ENCODE measurements around the gene ANKZF1. TPM values are rescaled to one million over a fixed set of nuclear protein-coding genes. Genes with fewer than 3 reads are reported as not detected.

ANKZF1 gene
- total RNA-seq, 2 experiments from 2014 or later = 89.4 to 105 TPM

DNA sequence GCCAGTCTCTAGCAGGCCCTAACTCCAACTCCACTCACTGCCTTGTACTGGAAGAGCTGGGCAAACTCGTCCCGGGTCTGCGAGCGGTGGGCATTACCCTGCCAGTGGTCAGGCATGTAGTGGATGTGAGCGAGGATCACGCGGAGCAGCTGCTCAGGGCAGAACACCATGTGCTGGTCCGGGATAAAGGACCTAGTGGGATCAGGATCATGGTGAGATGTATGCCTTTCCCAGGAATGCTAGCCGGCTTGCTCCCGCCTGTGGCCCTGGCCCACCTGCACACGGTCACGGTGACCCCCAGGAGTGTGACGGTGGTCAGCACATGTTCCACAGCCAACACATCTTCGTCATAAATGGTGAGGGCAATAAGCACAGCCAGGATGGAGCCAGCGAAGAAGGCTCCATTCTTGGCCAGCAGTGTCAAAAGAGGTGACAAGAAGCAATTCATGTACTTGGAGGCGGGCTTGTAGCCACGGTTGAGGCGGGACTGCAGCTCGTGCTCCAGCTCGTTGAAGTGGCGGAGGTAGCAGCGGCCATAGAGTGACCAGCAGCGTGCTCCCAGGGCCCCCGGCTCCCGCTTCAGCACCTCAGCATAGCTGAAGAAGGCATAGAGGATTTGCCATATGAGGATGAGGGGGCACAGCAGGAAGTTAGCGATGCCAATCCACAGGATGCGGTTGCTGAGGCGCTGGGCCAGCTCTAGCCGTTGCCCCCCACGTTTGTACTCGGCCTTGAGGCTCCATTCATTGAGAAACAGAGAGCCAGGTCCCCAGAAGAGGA is 5.6 kb upstream of the ANKZF1 start:
- Mint-ChIP-seq H3K9me3 (ENCODE audit: low read depth) (no peaks in the 10 kb centered on the region), H3K27me3 (no peaks in the 10 kb centered on the region), H3K4me1 (peaks cover 34% of the 10 kb centered on the region), H3K27ac (no peak overlapping the region), H3K4me3 (no peak overlapping the region), H3K36me3 (peaks cover 37% of the 10 kb centered on the region)
- DNase-seq (no peak), ATAC-seq (no peak)
- CTCF ChIA-PET = no interaction called here

- no peak overlapping the region for H3K4me3 Mint-ChIP-seq
- CTCF ChIA-PET = no interaction called here
- peak overlapping the region; percentile 24 for H3K27ac Mint-ChIP-seq
- ATAC-seq (no peak), DNase-seq (no peak)
- H3K36me3 Mint-ChIP-seq = peaks cover 36% of the 10 kb centered on the region
- peaks cover 35% of the 10 kb centered on the region for H3K4me1 Mint-ChIP-seq
- no peaks in the 10 kb centered on the region for H3K9me3 Mint-ChIP-seq (ENCODE audit: low read depth)
- no peaks in the 10 kb centered on the region for H3K27me3 Mint-ChIP-seq
Measured at GRCh38 chr2:219225350-219225749, 4.3 kb upstream of the ANKZF1 start.

DNA sequence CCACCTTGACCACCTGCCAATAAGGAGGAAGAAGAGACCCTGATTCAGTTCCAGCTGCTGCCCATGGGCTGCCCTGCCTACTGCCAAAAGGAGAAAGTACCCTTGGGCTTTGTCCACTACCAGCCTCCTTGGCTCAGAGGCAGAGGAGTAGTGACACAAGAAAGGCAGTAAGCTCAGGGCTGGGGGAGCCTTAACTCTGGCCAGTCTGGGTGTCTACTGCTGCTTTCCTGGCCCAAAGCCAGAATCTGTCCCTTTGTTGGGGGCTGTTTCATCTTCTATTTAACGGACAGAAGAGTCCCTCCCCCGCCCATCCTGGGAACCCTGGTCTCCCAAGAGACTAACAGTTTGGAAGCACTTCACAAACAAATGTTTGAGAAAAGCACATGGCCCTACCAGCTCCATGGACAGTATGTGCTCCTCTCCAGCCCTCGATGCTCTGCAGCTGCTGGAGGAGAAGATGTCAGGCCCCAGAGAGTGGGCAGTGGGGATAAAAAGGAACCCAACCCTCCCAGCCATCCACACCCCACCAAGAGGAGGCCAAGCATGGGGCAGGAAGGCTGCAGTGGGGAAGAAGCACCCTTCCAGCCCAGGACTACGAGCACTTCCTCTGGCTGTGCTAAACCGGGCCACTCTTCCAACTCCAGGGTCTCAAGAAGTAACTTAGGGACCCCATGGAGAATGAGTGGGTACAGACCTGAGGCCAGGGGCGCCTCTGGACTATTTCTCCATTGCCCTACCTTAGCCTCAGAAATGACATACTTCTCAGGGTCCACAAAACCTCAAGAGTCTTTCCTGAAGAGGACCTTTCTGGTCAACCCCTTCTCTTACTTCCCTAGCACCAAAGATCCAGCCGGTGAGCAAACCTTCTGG is 1.3 kb upstream of the ANKZF1 start:
- peaks cover 61% of the 10 kb centered on the region for H3K4me1 Mint-ChIP-seq
- H3K9me3 Mint-ChIP-seq (ENCODE audit: low read depth) = no peaks in the 10 kb centered on the region
- ATAC-seq (no peak), DNase-seq (no peak)
- H3K36me3 Mint-ChIP-seq = peaks cover 51% of the 10 kb centered on the region
- no peaks in the 10 kb centered on the region for H3K27me3 Mint-ChIP-seq
- H3K4me3 Mint-ChIP-seq = peak overlapping the region; percentile 98
- CTCF ChIA-PET = interaction anchor here (1.1 to 3.3 kb wide), 14 partner anchors 11 to 381 kb away, joined by 3 to 24 read pairs (median 7); partner anchors contain the start of genes ABCB6, GLB1L, STK16 and TUBA4B
- peak overlapping the region; percentile 81 for H3K27ac Mint-ChIP-seq

GRCh38 chr2:219228911-219229304 is 698 bp upstream of the ANKZF1 start:
- CTCF ChIA-PET = interaction anchor here (1.0 to 3.3 kb wide), 14 partner anchors 11 to 382 kb away, joined by 3 to 24 read pairs (median 8); partner anchors contain the start of genes ABCB6, CNPPD1, GLB1L and STK16
- DNase-seq (no peak), ATAC-seq (no peak)
- H3K4me3 Mint-ChIP-seq = peak overlapping the region; percentile 98
- peaks cover 65% of the 10 kb centered on the region for H3K4me1 Mint-ChIP-seq
- H3K27ac Mint-ChIP-seq = peak overlapping the region; percentile 81
- H3K9me3 Mint-ChIP-seq (ENCODE audit: low read depth) = no peaks in the 10 kb centered on the region
- no peaks in the 10 kb centered on the region for H3K27me3 Mint-ChIP-seq
- H3K36me3 Mint-ChIP-seq = peaks cover 52% of the 10 kb centered on the region

DNA sequence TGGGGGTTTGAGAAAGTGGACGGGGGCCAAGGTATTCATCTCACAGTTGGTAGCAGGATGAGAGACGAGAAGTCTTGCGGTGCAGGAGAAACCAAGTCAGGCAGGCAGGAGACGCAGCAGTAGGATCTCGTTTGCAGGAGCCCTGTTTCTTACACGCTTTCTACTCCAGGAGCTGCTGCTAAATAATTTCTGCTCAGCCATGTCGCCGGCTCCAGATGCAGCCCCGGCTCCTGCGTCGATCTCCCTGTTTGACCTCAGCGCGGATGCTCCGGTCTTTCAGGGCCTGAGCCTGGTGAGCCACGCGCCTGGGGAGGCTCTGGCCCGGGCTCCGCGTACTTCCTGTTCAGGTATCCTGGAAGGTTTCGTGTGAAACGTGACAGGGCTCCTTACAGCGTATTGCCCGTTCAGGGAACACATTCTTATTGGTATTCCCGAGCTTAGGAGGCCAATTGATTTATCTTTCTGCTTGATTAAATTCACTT is 494 bp downstream of the ANKZF1 start:
- Mint-ChIP-seq H3K36me3 (peaks cover 51% of the 10 kb centered on the region), H3K4me3 (peak overlapping the region; percentile 98), H3K4me1 (peaks cover 63% of the 10 kb centered on the region), H3K27ac (peak overlapping the region; percentile 95), H3K9me3 (ENCODE audit: low read depth) (no peaks in the 10 kb centered on the region), H3K27me3 (no peaks in the 10 kb centered on the region)
- peak; percentile 73 for DNase-seq
- CTCF ChIA-PET = interaction anchor here (0.7 to 3.3 kb wide), 17 partner anchors 9 to 70 kb away, joined by 3 to 24 read pairs (median 8); partner anchors contain the start of genes ABCB6, GLB1L, NHEJ1 and STK16
- ATAC-seq = peak; percentile 14

DNA sequence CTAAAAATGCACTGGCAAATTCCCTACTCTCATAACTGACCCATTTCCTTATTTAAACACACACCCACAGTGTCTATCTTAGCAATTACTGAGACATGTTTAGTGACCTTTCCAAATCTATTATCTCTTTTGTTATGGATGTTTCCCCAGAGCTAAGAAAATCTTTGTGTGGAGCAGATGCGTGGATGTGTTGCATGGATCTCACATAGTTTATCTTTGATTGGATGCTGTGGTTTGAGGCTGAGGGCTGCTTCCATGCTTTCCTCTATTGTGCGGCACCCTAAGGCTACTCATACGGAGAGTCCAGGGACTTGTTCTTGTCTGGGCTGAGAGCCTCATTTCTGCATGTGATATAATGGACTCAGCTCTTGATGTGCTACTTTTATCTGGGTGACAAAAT is 4.7 kb downstream of the ANKZF1 start:
- CTCF ChIA-PET = interaction anchor here (0.8 kb wide), 1 partner anchor 20 kb away, joined by 3 read pairs; no protein-coding TSS in a partner anchor
- Mint-ChIP-seq H3K27ac (no peak overlapping the region), H3K36me3 (peaks cover 54% of the 10 kb centered on the region), H3K27me3 (no peaks in the 10 kb centered on the region), H3K9me3 (ENCODE audit: low read depth) (no peaks in the 10 kb centered on the region), H3K4me1 (peaks cover 33% of the 10 kb centered on the region), H3K4me3 (no peak overlapping the region)
- no peak for ATAC-seq
- DNase-seq = no peak

- no peak for ATAC-seq
- Mint-ChIP-seq H3K27ac (no peak overlapping the region), H3K27me3 (no peaks in the 10 kb centered on the region), H3K4me1 (peaks cover 42% of the 10 kb centered on the region), H3K9me3 (ENCODE audit: low read depth) (no peaks in the 10 kb centered on the region), H3K36me3 (peaks cover 19% of the 10 kb centered on the region), H3K4me3 (no peak overlapping the region)
- DNase-seq = no peak
- CTCF ChIA-PET = no interaction called here
Measured at GRCh38 chr2:219243291-219243761, 13.7 kb downstream of the ANKZF1 start.

- no peak for DNase-seq
- no peak for ATAC-seq
- Mint-ChIP-seq H3K27me3 (no peaks in the 10 kb centered on the region), H3K4me1 (peaks cover 56% of the 10 kb centered on the region), H3K36me3 (peaks cover 32% of the 10 kb centered on the region), H3K4me3 (peak overlapping the region; percentile 99), H3K9me3 (ENCODE audit: low read depth) (no peaks in the 10 kb centered on the region), H3K27ac (peak overlapping the region; percentile 100)
- CTCF ChIA-PET = interaction anchor here (0.7 to 2.7 kb wide), 15 partner anchors 10 to 347 kb away, joined by 3 to 25 read pairs (median 6); partner anchors contain the start of genes ANKZF1, ATG9A, DNAJB2 and NHEJ1
Measured at GRCh38 chr2:219244789-219245147, 15.2 kb downstream of the ANKZF1 start.

DNA sequence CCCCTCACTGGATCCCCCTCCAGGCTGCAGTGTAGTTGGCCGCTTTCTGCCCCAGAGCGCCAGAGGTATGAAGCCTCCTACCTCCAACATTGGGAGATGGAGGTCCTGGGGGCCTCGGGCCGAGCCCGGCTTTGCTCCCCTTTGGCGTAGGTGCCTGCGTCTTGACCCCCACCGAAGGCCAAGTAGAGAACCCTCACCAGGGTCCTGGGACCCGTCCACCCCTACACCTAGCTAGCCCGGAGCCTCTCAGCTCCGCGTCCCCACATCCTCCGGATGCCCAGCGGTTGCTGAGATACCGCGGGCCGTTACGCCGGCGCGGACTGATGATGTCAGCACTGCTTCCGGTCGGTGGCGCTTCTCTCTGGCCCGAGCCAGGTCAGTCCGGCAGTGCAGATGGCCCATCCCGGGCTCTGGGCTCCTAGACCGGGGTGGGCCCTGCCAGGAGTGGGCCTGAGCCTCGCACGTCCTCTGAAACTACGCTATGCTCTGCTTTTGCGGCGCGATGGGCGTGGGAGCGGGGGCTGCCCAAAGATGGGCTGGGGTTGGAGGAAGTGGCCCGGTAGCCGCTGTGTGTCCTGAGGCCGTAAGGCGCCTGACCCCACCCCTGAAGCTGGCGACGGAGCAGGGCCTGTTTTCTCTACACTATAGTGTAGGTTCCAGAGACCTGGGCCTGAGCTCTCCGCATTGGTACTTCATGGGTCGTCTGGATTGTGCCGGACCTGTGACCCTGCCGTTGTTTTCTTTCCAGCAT is 15.7 kb downstream of the ANKZF1 start, which contains the start of the genes GLB1L and STK16:
Gene GLB1L, minus strand, starts transcription at position 297 of the 751 bp plus-strand sequence. CDS start 1,871 bp downstream, outside the sequence.
Gene STK16, plus strand, starts transcription at position 332 of the 751 bp plus-strand sequence. CDS start 521 bp downstream, outside the sequence.
- Mint-ChIP-seq H3K27me3 (no peaks in the 10 kb centered on the region), H3K9me3 (ENCODE audit: low read depth) (no peaks in the 10 kb centered on the region), H3K4me1 (peaks cover 61% of the 10 kb centered on the region), H3K36me3 (peaks cover 38% of the 10 kb centered on the region), H3K27ac (peak within 1 kb of the TSS; percentile 100), H3K4me3 (peak within 1 kb of the TSS; percentile 99)
- ATAC-seq (peak; percentile 75), DNase-seq (peak; percentile 94)
- CTCF ChIA-PET = interaction anchor here (0.7 to 2.7 kb wide), 16 partner anchors 9 to 348 kb away, joined by 3 to 25 read pairs (median 6); partner anchors contain the start of genes ANKZF1, ATG9A, DNAJB2 and DNPEP

DNA sequence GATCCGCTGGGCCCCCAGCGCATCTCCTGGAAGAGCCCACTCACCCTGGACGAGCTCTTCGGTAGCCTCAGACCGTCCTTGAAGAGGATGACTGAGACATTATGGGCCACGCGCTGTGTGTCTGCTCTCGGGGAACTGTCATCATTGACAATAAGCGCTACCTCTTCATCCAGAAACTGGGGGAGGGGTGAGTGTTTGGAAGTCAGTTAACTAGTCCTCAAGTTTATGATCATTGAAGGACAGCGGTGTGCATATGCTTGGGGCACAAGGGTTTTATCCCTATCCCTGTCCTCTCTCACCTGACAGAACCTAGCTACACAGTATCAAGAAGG is 16.3 kb downstream of the ANKZF1 start:
- H3K4me3 Mint-ChIP-seq = peak overlapping the region; percentile 99

GRCh38 chr2:219246559-219246958 is 17.0 kb downstream of the ANKZF1 start:
- peaks cover 50% of the 10 kb centered on the region for H3K36me3 Mint-ChIP-seq
- CTCF ChIA-PET = interaction anchor here (2.7 kb wide), 2 partner anchors 8 to 48 kb away, joined by 19 to 25 read pairs; partner anchors contain the start of gene TUBA4A
- no peak for ATAC-seq
- peak overlapping the region; percentile 100 for H3K27ac Mint-ChIP-seq
- peak overlapping the region; percentile 99 for H3K4me3 Mint-ChIP-seq
- no peaks in the 10 kb centered on the region for H3K27me3 Mint-ChIP-seq
- H3K9me3 Mint-ChIP-seq (ENCODE audit: low read depth) = no peaks in the 10 kb centered on the region
- peak; percentile 43 for DNase-seq
- peaks cover 74% of the 10 kb centered on the region for H3K4me1 Mint-ChIP-seq

More for the DNA sequence above, 16.3 kb downstream of the ANKZF1 start:
- CTCF ChIA-PET = interaction anchor here (1.2 to 2.7 kb wide), 9 partner anchors 9 to 142 kb away, joined by 3 to 25 read pairs (median 9); partner anchors contain the start of genes ANKZF1, ATG9A, DNAJB2 and DNPEP
- no peak for ATAC-seq
- H3K9me3 Mint-ChIP-seq (ENCODE audit: low read depth) = no peaks in the 10 kb centered on the region
- DNase-seq = peak; percentile 48
- H3K27ac Mint-ChIP-seq = peak overlapping the region; percentile 100
- no peaks in the 10 kb centered on the region for H3K27me3 Mint-ChIP-seq
- peaks cover 43% of the 10 kb centered on the region for H3K36me3 Mint-ChIP-seq
- H3K4me1 Mint-ChIP-seq = peaks cover 67% of the 10 kb centered on the region
